Right lobe of liver (tissue), 4 donors: ENCODE measurements around the gene AMBRA1.

ENCODE experiments used
- CTCF ChIP-seq, 4 donors: fragments of 200-600 bp in 3 of 4; fragments of 450-650 bp in 1 of 4; IDR thresholded peaks; one replicate each; pipeline versions ENCODE4 v1.5.1 to v1.8.0; 2016 to 2022; ENCODE audit warnings: antibody characterized with exemption in 4 of 4, mild to moderate bottlenecking in 2 of 4
- POLR2A ChIP-seq: fragments of 450-650 bp; IDR thresholded peaks from one replicate; pipeline ENCODE4 v1.6.1; 2017; ENCODE audit warnings: antibody characterized with exemption, mild to moderate bottlenecking
- donor health status: DM: no; HTN: no; CAD: no.
- donor health status: DM: no; HTN: no; CAD: no.
- donor health status: DM: no; HTN: yes; CAD: no.

- TF ChIP-seq POLR2A (no peak), CTCF (IDR thresholded peaks at IDR 0.05) (no peak)
Measured at GRCh38 chr11:46633291-46634217, 39.7 kb upstream of the AMBRA1 start.
